Brain microvascular endothelial cell (primary cell): ENCODE results near the gene TNFRSF25.

ENCODE experiments used
- DNase-seq: peaks from one replicate; pipeline ENCODE4 v3.0.0-alpha.2; 2020
- H3K27ac ChIP-seq: fragments of 250-450 bp; sonication (Bioruptor Pico); 2 replicates; pipeline ENCODE4 v1.5.1; 2020; ENCODE audit warnings: mild to moderate bottlenecking, moderate library complexity
- H3K27me3 ChIP-seq: fragments of 250-450 bp; sonication (Bioruptor Pico); replicated peaks from 2 replicates; pipeline ENCODE4 v1.5.1; 2020; ENCODE audit warnings: mild to moderate bottlenecking
- H3K36me3 ChIP-seq: fragments of 250-450 bp; sonication (Bioruptor Pico); replicated peaks from 2 replicates; pipeline ENCODE4 v1.5.1; 2020; ENCODE audit warnings: mild to moderate bottlenecking
- H3K4me3 ChIP-seq: 2 replicates; pipeline ENCODE4 v1.5.1; 2011; ENCODE audit warnings: low read depth, mild to moderate bottlenecking, control low read depth, low read length, moderate library complexity
- in situ Hi-C: cut with HindIII; loops from 2 replicates; pipeline ENCODE4 v1.10.0; 2017; ENCODE audit warnings: low sequenced_read_pairs, low pct_ligation_motif_present
- TF ChIP-seq, protein P1 (sequence below): IDR thresholded peaks from 2 replicates; pipeline ENCODE4 v1.5.1; 2011; ENCODE audit warnings: low read depth, mild to moderate bottlenecking, moderate library complexity, low read length, control low read depth, inconsistent platforms; ENCODE audit errors: missing control alignments

Gene TNFRSF25, protein sequence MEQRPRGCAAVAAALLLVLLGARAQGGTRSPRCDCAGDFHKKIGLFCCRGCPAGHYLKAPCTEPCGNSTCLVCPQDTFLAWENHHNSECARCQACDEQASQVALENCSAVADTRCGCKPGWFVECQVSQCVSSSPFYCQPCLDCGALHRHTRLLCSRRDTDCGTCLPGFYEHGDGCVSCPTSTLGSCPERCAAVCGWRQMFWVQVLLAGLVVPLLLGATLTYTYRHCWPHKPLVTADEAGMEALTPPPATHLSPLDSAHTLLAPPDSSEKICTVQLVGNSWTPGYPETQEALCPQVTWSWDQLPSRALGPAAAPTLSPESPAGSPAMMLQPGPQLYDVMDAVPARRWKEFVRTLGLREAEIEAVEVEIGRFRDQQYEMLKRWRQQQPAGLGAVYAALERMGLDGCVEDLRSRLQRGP

DNA sequence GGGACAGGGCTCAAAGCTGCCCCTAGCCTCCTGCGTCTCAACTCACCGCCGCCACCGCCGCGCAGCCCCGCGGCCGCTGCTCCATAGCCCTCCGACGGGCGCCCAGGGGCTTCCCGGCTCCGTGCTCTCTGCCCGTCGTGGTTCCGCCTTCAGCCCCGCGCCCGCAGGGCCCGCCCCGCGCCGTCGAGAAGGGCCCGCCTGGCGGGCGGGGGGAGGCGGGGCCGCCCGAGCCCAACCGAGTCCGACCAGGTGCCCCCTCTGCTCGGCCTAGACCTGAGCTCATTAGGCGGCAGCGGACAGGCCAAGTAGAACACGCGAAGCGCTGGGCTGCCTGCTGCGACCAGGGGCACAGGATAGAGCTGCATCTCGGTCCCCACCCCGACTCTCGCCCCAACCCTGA, at the start of gene TNFRSF25:
TSS of gene TNFRSF25 (minus strand) at position 151 of the 400 bp plus-strand sequence. CDS start at position 85, 66 bp downstream.
- TF ChIP-seq, protein P1, sequence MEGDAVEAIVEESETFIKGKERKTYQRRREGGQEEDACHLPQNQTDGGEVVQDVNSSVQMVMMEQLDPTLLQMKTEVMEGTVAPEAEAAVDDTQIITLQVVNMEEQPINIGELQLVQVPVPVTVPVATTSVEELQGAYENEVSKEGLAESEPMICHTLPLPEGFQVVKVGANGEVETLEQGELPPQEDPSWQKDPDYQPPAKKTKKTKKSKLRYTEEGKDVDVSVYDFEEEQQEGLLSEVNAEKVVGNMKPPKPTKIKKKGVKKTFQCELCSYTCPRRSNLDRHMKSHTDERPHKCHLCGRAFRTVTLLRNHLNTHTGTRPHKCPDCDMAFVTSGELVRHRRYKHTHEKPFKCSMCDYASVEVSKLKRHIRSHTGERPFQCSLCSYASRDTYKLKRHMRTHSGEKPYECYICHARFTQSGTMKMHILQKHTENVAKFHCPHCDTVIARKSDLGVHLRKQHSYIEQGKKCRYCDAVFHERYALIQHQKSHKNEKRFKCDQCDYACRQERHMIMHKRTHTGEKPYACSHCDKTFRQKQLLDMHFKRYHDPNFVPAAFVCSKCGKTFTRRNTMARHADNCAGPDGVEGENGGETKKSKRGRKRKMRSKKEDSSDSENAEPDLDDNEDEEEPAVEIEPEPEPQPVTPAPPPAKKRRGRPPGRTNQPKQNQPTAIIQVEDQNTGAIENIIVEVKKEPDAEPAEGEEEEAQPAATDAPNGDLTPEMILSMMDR, result no peak
- peaks cover 44% of the 10 kb centered on the region for H3K36me3 ChIP-seq
- H3K4me3 ChIP-seq, result no peak within 1 kb of the TSS
- H3K27me3 ChIP-seq, result no peaks in the 10 kb centered on the region
- no peak within 1 kb of the TSS for H3K27ac ChIP-seq
- DNase-seq, result no peak
- in situ Hi-C loops, result no loop called here

DNA sequence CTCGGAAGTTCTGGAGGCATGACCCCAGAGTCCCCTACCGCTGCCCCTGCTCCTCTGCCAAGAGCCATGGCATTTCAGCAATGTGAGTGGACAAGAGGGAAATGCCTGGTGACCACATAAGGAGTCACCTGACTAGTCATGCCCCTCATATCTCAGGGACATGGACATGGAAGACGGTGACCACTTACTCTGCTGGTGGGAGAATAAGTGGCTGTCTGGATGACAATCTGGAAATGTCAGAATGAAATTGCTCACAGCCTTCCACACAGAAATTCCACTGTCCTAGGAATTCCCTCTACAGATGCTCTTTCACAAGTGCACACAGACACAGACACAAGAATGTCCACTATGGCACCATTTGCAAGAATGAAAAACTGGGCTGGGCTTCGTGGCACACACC, 49.8 kb upstream of the TNFRSF25 start:
- no peak overlapping the region for H3K27ac ChIP-seq
- H3K4me3 ChIP-seq, result no peak overlapping the region
- H3K36me3 ChIP-seq, result no peaks in the 10 kb centered on the region
- in situ Hi-C loops, result no loop called here
- no peaks in the 10 kb centered on the region for H3K27me3 ChIP-seq
- TF ChIP-seq, protein P1, result no peak
- no peak for DNase-seq

DNA sequence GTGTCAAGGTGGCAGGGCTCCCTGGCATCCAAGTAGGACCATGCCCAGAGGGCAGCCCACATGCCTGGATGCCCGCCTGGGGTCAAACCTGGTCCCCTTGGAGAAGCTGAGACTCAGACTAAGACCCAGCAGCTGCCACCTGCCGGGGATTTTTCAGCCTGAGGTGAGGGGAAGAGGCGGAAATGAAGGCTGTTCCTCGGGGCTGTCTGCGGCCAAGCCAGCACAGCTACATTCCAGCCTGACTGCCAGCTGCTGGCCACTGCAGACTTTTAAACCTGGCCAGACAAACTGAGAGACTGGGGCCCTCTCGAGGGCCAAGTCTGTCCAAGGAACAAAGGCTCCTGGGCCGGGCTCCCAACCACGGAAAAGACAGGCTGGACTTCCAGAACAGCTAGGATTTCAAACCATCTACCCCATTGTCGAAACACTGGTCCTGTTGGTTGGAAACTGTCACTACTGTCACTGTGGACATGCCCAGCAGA, 47.4 kb upstream of the TNFRSF25 start:
- in situ Hi-C loops, result no loop called here
- H3K27ac ChIP-seq, result no peak overlapping the region
- H3K4me3 ChIP-seq, result no peak overlapping the region
- TF ChIP-seq, protein P1, result no peak
- DNase-seq, result no peak
- no peaks in the 10 kb centered on the region for H3K27me3 ChIP-seq
- no peaks in the 10 kb centered on the region for H3K36me3 ChIP-seq

DNA sequence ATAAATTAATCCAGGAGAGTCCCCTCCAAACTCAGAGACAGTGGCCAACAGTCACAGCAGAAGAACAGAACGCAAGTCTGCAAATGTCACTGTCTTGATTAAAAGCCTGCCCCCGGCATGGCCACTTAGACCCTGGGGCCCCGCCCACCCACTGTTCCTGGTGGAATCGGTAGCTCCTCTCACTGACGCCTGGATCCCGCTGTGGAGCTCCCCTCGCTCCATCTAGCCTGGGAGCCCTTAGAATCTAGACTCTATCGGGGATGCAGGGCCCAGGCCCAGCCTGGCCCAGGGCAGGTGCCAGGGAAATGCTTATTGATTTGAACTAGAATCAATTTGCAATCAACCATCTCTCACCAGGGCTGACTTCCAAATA, 46.9 kb upstream of the TNFRSF25 start:
- Histone ChIP-seq H3K4me3 (no peak overlapping the region), H3K36me3 (no peaks in the 10 kb centered on the region), H3K27ac (no peak overlapping the region), H3K27me3 (no peaks in the 10 kb centered on the region)
- no peak for DNase-seq
- TF ChIP-seq, protein P1, result no peak
- in situ Hi-C loops, result no loop called here

DNA sequence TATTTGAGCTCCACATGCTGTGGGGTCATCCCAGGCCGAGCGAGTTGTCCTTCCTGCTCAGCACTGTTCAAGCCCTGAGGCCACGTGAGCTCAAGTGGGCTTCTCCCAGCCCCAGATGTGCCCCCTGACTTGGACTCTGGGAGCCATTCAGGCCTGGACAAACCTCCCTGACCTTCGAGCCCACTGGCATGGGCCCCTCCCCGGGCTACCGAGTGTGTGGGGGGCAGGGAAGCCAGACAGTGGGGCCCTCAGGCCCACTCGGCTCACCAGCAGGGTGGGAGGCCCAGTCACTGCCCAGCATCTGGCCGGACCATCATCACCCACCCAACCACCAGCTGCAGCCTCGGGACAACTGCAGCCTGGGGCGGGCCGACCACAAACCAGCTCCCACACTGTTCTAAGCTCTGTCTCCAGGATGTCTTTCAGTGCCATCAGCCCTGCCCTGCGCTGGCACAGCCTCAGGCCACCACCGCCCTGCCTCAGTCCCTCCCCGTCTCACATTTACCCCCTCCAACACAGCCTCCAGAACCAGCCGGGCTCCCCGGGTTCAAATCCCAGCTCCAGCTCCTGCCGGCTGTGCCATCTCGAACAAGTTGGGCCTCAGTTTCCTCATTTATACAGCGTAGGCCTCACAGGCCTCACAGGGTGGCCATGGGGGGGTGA, 46.4 kb upstream of the TNFRSF25 start:
- Histone ChIP-seq H3K27ac (no peak overlapping the region), H3K36me3 (no peaks in the 10 kb centered on the region), H3K27me3 (no peaks in the 10 kb centered on the region), H3K4me3 (no peak overlapping the region)
- TF ChIP-seq, protein P1, result no peak
- in situ Hi-C loops, result no loop called here
- no peak for DNase-seq
